ENCODE measurements around the gene DYNC1LI1.

DYNC1LI1 gene

DNA sequence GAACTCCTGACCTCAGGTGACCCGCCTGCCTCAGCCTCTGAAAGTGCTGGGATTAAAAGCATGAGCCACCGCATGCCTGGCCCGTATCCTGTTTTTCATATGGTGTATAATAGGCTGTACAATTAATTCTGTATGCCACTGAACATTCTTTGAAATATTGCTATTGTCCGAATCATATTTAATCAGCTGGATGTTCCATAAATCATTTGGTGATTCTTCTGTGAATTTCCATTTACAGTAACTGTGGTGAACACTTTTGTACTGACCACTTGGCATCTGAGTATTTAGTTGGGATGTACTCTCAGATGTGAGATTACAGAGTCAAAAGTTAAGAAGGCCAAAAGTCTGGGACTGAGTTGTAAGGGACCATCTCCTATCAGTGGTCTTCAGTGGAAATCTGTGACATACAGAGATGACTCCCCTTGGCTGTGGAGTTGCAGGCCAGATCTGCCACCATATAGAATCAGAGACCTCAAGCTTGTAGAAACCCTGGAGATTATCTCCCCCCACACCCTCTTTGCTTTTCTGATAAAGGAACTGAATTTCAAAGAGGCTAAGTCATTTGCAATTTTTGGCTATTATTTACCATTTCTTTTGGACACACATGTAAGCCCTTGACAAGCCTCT, 25.7 kb upstream of the DYNC1LI1 start:
- H3K4me3 ChIP-seq (ENCODE audit: low read length), result no peak overlapping the region
- TF ChIP-seq, protein P1, sequence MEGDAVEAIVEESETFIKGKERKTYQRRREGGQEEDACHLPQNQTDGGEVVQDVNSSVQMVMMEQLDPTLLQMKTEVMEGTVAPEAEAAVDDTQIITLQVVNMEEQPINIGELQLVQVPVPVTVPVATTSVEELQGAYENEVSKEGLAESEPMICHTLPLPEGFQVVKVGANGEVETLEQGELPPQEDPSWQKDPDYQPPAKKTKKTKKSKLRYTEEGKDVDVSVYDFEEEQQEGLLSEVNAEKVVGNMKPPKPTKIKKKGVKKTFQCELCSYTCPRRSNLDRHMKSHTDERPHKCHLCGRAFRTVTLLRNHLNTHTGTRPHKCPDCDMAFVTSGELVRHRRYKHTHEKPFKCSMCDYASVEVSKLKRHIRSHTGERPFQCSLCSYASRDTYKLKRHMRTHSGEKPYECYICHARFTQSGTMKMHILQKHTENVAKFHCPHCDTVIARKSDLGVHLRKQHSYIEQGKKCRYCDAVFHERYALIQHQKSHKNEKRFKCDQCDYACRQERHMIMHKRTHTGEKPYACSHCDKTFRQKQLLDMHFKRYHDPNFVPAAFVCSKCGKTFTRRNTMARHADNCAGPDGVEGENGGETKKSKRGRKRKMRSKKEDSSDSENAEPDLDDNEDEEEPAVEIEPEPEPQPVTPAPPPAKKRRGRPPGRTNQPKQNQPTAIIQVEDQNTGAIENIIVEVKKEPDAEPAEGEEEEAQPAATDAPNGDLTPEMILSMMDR (conservative IDR thresholded peaks at IDR 0.05; ENCODE audit: low read length), result no peak
- DNase-seq (ENCODE audit: low read depth), result no peak

DNA sequence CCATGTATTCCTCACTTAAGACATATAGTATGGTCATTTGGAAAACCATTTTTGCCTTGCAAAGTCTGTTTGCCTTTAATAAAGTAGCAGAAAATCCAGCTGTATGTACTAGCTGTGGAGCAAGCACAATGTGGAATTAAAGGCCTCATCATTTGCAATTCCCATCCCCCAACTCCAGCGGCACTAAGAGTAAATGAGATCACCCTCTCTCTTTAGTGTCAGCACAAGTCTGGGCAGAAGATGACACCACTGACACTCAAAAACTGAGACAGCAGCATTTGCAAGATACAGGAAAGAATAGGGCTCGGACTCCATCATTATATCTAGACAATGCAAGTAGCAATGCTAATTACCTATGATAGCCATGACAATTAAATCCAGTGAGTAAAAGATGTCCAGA, 24.7 kb upstream of the DYNC1LI1 start:
- no peak overlapping the region for H3K4me3 ChIP-seq (ENCODE audit: low read length)
- TF ChIP-seq, protein P1 (conservative IDR thresholded peaks at IDR 0.05; ENCODE audit: low read length), result no peak
- no peak for DNase-seq (ENCODE audit: low read depth)

DNA sequence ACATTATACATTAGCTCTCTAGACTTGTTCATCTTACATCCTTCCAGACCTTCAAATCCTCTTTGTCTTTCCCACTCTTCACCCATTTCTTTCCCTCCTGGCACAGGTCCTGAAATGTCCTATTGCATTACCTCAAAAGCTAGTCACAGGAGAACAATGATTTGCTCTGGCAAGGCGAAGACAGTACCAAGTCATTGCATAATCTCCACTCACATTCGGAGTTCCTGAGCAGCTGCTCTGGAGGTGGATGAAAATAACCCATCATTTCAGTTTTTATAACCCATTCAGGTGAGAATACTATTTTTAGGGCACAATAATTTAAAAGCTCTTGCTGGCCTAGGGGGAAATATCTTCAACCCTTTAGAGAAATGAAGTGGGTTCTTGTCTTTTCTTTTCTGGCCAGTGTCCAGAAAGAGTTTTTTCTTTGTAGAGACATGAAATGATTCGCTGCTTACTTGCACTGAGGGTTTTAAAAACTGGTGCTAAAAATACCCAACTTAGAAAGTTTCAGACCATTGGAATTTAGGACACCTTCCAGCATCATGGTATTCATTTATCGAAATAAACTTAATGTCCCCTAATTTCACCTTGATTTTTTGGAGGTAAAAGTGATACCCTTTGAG, 23.4 kb upstream of the DYNC1LI1 start:
- no peak overlapping the region for H3K4me3 ChIP-seq (ENCODE audit: low read length)
- peak; percentile 60 for DNase-seq (ENCODE audit: low read depth)
- TF ChIP-seq, protein P1 (conservative IDR thresholded peaks at IDR 0.05; ENCODE audit: low read length), result no peak

GRCh38 chr3:32592696-32593353, 22.2 kb upstream of the DYNC1LI1 start:
- no peak for DNase-seq (ENCODE audit: low read depth)
- H3K4me3 ChIP-seq (ENCODE audit: low read length), result no peak overlapping the region
- TF ChIP-seq, protein P1 (conservative IDR thresholded peaks at IDR 0.05; ENCODE audit: low read length), result no peak

- H3K4me3 ChIP-seq (ENCODE audit: low read length), result no peak overlapping the region
- no peak for DNase-seq (ENCODE audit: low read depth)
- TF ChIP-seq, protein P1 (conservative IDR thresholded peaks at IDR 0.05; ENCODE audit: low read length), result no peak
Measured at GRCh38 chr3:32592011-32592410, 21.4 kb upstream of the DYNC1LI1 start.

- H3K4me3 ChIP-seq (ENCODE audit: low read length), result no peak overlapping the region
- TF ChIP-seq, protein P1 (conservative IDR thresholded peaks at IDR 0.05; ENCODE audit: low read length), result no peak
- DNase-seq (ENCODE audit: low read depth), result no peak
Measured at GRCh38 chr3:32591186-32591585, 20.5 kb upstream of the DYNC1LI1 start.

GRCh38 chr3:32586356-32586755, 15.7 kb upstream of the DYNC1LI1 start:
- DNase-seq (ENCODE audit: low read depth), result no peak
- TF ChIP-seq, protein P1 (conservative IDR thresholded peaks at IDR 0.05; ENCODE audit: low read length), result no peak
- no peak overlapping the region for H3K4me3 ChIP-seq (ENCODE audit: low read length)

All from AG10803 (cell line).